GM12891 (cell line): ENCODE measurements around the gene WDPCP.

Experiments used
- PAX5 ChIP-seq: IDR thresholded peaks from 2 replicates; pipeline ENCODE4 v1.6.1; 2011; ENCODE audit warnings: low read length, moderate library complexity, mild to moderate bottlenecking; ENCODE audit not compliant: insufficient read depth, severe bottlenecking
- POLR2A ChIP-seq: IDR thresholded peaks from 2 replicates; pipeline ENCODE4 v1.6.1; 2011; ENCODE audit warnings: low read depth, low read length, control low read depth
- POLR2AphosphoS5 ChIP-seq: IDR thresholded peaks from 2 replicates; pipeline ENCODE4 v1.6.1; 2011; ENCODE audit warnings: low read depth, low read length, control low read depth
- POU2F2 ChIP-seq: IDR thresholded peaks from 2 replicates; pipeline ENCODE4 v1.6.1; 2011; ENCODE audit warnings: low read depth, mild to moderate bottlenecking, control low read depth, low read length, moderate library complexity
- SPI1 ChIP-seq: IDR thresholded peaks from 2 replicates; pipeline ENCODE4 v1.6.1; 2011; ENCODE audit warnings: low read depth, low read length, control low read depth
- TAF1 ChIP-seq: IDR thresholded peaks from 2 replicates; pipeline ENCODE4 v1.6.1; 2011; ENCODE audit warnings: low read depth, low read length, control low read depth

GRCh38 chr2:63300835-63301234, 287.4 kb downstream of the WDPCP start:
- no peak for TF ChIP-seq POLR2AphosphoS5
- TF ChIP-seq POLR2A, result no peak
- no peak for TF ChIP-seq SPI1
- TF ChIP-seq TAF1, result no peak
- no peak for TF ChIP-seq PAX5
- no peak for TF ChIP-seq POU2F2
